Duodenal mucosa (tissue), 2 donors: ENCODE results near the gene MEPCE.

Source experiments
- H3K27ac ChIP-seq: one replicate; pipeline ENCODE4 v1.7.0; 2013; ENCODE audit warnings: low read depth, low read length
- H3K27me3 ChIP-seq, 2 donors: one replicate each; pipeline ENCODE4 v1.7.0; 2013; ENCODE audit warnings: low read length in 2 of 2, control low read depth in 1 of 2; ENCODE audit not compliant: insufficient read depth in 2 of 2, control insufficient read depth in 1 of 2
- H3K36me3 ChIP-seq, 2 donors: one replicate each; pipeline ENCODE4 v1.7.0; 2013; ENCODE audit warnings: low read length in 2 of 2, control low read depth in 1 of 2; ENCODE audit not compliant: insufficient read depth in 2 of 2, control insufficient read depth in 1 of 2
- H3K4me1 ChIP-seq, 2 donors: one replicate each; pipeline ENCODE4 v1.7.0; 2013; ENCODE audit warnings: low read length in 2 of 2, control low read depth in 1 of 2; ENCODE audit not compliant: insufficient read depth in 2 of 2, control insufficient read depth in 1 of 2
- H3K4me3 ChIP-seq, 2 donors: one replicate each; pipeline ENCODE4 v1.7.0; 2013; ENCODE audit warnings: low read length in 2 of 2, low read depth in 1 of 2
- H3K9ac ChIP-seq, 2 donors: one replicate each; pipeline ENCODE4 v1.7.0; 2013; ENCODE audit warnings: low read length in 2 of 2, low read depth in 1 of 2
- H3K9me3 ChIP-seq, 2 donors: one replicate each; pipeline ENCODE4 v1.7.0; 2013; ENCODE audit warnings: low read length in 2 of 2, control low read depth in 1 of 2; ENCODE audit not compliant: control insufficient read depth in 1 of 2

Gene MEPCE

DNA sequence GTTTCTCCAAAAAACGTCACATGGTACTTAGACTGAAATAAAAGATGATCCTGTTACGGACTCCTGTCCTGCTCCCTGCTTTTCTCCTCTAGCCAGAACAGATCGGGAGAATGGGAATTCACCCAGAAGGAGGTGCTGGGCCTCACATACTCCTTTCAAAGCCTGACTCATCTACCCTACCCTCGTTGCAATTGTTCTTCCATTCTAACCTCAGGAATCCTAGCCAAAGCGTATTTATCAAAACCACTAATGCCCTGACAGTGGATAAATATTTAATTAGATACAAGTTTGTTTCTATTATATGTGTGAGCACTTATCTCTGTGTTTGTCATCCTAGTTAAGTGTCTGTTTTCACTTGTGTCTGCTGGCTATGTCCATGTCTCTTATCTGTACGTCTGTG is 22.9 kb upstream of the MEPCE start:
- Histone ChIP-seq H3K27ac (no peak overlapping the region), H3K36me3 (no peaks in the 10 kb centered on the region), H3K9ac (no peak overlapping the region), H3K27me3 (no peaks in the 10 kb centered on the region), H3K9me3 (no peaks in the 10 kb centered on the region), H3K4me3 (no peak overlapping the region), H3K4me1 (no peaks in the 10 kb centered on the region)

DNA sequence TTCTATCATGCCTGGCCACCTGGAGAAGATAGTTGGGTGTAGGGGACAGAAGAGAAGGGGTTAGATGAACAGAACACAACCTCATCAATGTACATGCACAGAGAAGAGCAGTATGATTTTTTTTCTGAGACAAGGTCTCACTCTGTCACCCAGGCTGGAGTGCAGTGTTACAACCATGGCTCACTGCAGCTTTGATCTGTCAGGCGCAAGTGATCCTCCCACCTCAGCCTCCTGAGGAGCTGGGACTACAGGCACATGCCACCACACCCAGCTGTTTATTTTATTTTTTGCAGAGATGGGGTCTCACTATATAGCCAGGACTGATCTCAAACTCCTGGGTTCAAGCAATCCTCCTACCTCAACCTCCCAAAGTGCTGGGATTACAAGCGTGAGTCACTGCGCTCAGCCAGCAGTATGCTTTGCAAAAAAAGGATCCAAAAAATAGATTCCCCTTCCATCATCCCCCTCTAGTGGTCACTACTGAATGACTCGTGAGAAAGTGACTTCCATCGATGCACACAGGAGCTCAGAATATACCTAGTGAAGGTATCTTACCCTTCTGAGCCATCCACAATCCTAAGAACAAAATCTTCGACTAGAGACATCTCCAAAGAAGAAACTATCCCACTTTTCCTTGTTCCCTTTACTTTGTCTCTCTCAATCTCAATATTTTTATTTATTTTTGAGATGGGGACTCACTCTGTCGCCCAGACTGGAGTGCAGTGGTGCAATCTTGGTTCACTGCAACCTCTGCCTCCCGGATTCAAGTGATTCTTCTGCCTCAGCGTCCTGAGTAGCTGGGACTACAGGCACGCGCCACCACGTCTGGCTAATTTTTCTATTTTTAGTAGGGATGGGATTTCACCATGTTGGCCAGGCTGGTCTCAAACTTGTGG is 22.1 kb upstream of the MEPCE start:
- no peaks in the 10 kb centered on the region for H3K9me3 ChIP-seq

DNA sequence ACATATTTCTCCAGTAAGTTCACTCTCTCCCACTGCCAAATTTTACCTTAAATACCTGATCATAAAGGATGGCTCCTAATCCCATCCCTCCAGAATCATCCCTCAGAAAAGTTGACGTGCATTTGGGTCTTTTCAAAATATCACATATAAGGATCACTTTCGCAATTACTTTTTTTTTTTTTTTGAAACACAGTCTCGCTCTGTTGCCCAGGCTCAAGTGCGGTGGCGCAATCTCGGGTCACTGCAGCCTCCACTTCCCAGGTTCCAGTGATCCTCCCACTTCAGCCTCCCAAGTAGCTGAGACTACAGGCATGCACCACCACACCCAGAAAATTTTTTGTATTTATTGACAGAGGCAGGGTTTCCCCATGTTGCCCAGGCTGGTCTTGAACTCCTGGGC is 18.5 kb upstream of the MEPCE start:
- H3K9me3 ChIP-seq, result no peaks in the 10 kb centered on the region
- no peak overlapping the region for H3K9ac ChIP-seq
- no peaks in the 10 kb centered on the region for H3K4me1 ChIP-seq
- H3K27me3 ChIP-seq, result no peaks in the 10 kb centered on the region
- H3K4me3 ChIP-seq, result no peak overlapping the region
- H3K27ac ChIP-seq, result no peak overlapping the region
- H3K36me3 ChIP-seq, result no peaks in the 10 kb centered on the region

More for the DNA sequence above, 22.1 kb upstream of the MEPCE start:
- no peaks in the 10 kb centered on the region for H3K4me1 ChIP-seq
- H3K9ac ChIP-seq, result no peak overlapping the region
- H3K36me3 ChIP-seq, result no peaks in the 10 kb centered on the region
- H3K4me3 ChIP-seq, result no peak overlapping the region
- no peak overlapping the region for H3K27ac ChIP-seq
- H3K27me3 ChIP-seq, result no peaks in the 10 kb centered on the region

DNA sequence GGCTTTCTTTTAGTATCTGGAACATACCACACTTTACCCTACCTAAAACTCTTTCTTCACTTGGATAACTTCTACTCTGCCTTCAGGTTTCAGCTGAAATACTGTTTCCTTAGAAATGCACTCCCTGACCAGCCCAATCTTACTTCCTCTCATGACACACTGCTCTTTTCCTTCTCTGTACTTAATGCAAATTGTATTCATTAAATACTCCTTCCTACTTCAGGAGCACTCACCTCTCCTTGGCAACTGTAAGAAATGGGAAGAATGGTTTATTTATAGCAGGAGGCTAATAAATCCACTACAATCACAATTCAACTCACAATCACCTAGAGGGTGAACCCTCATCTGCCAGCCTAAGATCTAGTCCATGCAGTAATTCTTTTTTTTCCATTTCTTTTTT is 16.3 kb upstream of the MEPCE start:
- H3K27me3 ChIP-seq, result no peaks in the 10 kb centered on the region
- no peaks in the 10 kb centered on the region for H3K9me3 ChIP-seq
- H3K36me3 ChIP-seq, result no peaks in the 10 kb centered on the region
- H3K27ac ChIP-seq, result no peak overlapping the region
- H3K9ac ChIP-seq, result no peak overlapping the region
- no peaks in the 10 kb centered on the region for H3K4me1 ChIP-seq
- no peak overlapping the region for H3K4me3 ChIP-seq

DNA sequence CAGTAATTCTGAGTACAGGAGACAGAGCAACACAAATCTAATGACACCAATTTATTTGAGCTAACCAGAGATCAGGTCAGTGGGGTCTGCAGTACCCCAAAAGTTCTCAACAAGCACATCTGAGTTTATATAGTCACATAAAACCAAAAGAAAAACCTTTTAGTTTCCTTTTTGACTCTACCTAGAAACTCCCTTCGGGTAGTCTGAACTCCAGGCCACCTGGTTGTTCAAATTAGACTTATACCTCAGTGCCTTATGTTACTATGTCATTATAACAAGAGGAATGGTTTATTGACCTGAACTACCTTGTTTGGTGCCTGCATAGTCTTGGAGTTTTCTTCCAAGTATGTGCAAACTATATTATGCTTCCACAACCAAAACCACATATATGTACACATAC is 15.7 kb upstream of the MEPCE start:
- no peak overlapping the region for H3K9ac ChIP-seq
- no peaks in the 10 kb centered on the region for H3K36me3 ChIP-seq
- H3K27ac ChIP-seq, result no peak overlapping the region
- no peaks in the 10 kb centered on the region for H3K27me3 ChIP-seq
- no peaks in the 10 kb centered on the region for H3K9me3 ChIP-seq
- H3K4me1 ChIP-seq, result no peaks in the 10 kb centered on the region
- no peak overlapping the region for H3K4me3 ChIP-seq

DNA sequence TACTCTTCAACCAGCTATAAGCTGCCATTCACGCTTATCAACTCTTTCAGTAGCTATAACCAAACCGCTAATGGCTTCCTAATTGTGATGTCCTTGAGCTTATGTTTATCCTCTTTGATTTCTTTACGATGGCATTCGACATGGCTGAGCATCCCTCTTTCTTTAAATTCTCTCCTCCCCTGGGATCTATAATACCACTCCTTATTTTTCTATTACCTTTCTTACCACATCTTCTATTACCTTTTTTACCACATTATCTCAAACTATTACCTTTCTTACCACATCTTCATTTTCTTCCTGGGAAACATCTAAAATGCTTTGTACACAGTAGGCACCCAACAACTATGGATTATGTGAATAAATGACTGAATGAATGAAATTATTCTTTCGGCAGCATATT is 14.2 kb upstream of the MEPCE start:
- Histone ChIP-seq H3K27me3 (no peaks in the 10 kb centered on the region), H3K9me3 (no peaks in the 10 kb centered on the region), H3K9ac (no peak overlapping the region), H3K4me1 (no peaks in the 10 kb centered on the region), H3K4me3 (no peak overlapping the region), H3K27ac (no peak overlapping the region), H3K36me3 (no peaks in the 10 kb centered on the region)

DNA sequence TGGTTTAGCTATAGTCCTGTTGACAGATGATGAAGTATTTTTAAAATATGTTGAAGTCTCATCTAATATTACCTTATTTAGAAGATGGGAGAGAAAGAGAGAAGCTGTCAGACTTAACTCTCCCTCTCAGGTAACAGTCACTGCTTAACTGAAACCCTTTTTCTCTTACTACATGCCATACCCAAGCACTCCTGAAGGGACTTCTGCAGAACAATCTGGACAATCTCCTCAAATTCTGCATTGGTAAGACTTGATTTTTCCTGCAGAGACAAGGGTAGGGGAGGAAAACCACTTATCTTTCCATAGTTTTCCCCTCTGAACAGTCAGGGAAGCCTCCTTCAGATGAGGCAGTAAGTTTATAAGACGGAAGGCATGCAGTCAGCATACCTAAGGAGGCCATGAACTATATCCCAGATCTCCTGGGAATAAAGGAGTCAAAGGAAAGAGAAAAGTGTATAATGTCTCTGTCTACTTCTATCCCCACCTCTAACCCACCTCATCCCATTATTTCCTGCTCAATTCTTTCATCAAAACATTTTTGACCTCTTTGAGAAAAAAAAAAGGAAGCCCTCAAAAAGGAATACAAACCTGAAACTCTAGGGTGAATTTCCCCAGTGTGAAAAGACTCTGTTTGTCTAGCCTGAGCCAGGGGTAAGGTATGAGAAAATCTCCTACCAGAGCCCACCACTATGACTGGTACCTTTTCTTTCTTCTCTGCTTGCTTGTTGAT is 10.5 kb upstream of the MEPCE start:
- Histone ChIP-seq H3K9me3 (no peaks in the 10 kb centered on the region), H3K4me3 (no peak overlapping the region), H3K36me3 (no peaks in the 10 kb centered on the region), H3K27ac (no peak overlapping the region), H3K27me3 (no peaks in the 10 kb centered on the region), H3K9ac (no peak overlapping the region), H3K4me1 (no peaks in the 10 kb centered on the region)

DNA sequence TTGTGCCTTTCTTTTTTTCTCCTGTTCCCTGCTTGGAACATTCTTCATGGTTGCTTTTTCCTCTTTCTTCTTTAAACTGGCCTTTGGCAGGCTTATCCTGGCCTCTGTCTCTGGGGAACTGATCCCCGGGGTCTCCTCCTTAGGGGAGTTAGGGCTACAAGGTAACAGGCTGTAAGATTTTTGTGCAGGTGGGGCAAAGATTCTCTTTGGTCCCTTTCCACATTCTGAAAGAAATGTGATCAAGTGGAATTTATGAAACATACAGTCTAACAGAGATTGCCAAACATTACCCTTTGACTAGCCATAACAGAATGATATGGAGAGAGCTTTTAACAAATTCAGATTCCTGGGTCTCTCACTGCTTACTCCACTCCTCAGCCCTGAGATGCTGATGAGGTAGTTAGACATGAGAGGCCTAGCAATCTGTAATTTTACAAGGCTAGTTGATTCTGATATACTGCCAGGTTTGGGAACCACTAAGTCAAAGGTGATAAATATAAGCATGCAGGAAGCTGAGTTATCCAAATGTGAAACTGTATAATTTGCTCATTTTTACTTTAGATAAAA is 9.9 kb upstream of the MEPCE start:
- Histone ChIP-seq H3K4me1 (no peaks in the 10 kb centered on the region), H3K36me3 (no peaks in the 10 kb centered on the region), H3K4me3 (no peak overlapping the region), H3K27ac (no peak overlapping the region), H3K9me3 (no peaks in the 10 kb centered on the region), H3K27me3 (no peaks in the 10 kb centered on the region), H3K9ac (no peak overlapping the region)

DNA sequence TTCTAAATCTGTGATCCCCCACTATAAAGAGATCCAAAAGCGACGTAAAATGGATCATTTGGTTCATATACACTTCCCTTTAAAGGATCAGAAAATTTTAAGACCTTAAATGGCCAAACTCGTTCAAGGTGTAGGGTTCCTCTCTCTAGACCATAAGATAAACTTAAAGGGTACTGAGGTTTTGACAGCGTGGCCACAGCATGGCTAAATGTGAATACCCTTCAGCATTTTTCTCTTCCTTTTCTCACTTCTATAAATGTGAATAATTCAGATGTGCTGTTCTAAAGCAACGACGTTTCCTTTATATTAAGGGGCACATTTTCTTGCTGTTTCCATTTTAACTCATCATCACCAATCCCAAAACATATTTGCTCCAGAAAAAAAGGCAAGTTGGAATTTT is 6.3 kb upstream of the MEPCE start:
- H3K27ac ChIP-seq, result no peak overlapping the region
- H3K9ac ChIP-seq, result no peak overlapping the region
- no peaks in the 10 kb centered on the region for H3K9me3 ChIP-seq
- H3K4me1 ChIP-seq, result peaks cover 0 to 3% of the 10 kb centered on the region in 2 donors
- no peaks in the 10 kb centered on the region for H3K36me3 ChIP-seq
- no peaks in the 10 kb centered on the region for H3K27me3 ChIP-seq
- no peak overlapping the region for H3K4me3 ChIP-seq

DNA sequence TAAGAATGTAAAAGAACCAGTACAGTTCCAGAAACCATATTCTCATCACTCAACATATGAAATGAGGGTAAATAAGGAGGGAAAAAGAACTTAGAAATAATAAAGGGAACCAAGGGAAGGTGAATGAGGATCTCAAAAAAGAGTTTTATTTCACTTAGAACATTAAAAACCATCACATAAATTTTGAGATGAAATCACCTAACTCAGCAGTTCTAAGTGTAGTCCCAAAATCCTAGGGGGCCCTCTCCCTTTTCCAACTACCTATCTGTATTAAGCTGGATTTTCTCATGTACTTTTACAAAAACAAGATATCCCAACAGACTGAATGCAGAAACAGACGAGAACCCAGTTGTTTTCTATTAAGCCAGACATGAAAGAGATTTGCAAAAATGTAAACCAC is 4.3 kb upstream of the MEPCE start:
- Histone ChIP-seq H3K4me3 (no peak overlapping the region), H3K27ac (no peak overlapping the region), H3K4me1 (peaks cover under 1 to 3% of the 10 kb centered on the region in 2 donors), H3K27me3 (no peaks in the 10 kb centered on the region), H3K9me3 (no peaks in the 10 kb centered on the region), H3K9ac (no peak overlapping the region), H3K36me3 (no peaks in the 10 kb centered on the region)
